HEK293 (cell line): ENCODE results near the gene C1orf35.

ENCODE experiments used
- KLF10 ChIP-seq: fragments of 450-650 bp; IDR thresholded peaks from 2 replicates; pipeline ENCODE4 v1.5.1; 2018; ENCODE audit warnings: missing biosample characterization, mild to moderate bottlenecking, missing genetic modification characterization
- KLF17 ChIP-seq: fragments of 450-650 bp; formaldehyde crosslinking; IDR thresholded peaks from 2 replicates; pipeline ENCODE4 v1.5.1; 2016; ENCODE audit warnings: missing biosample characterization, missing genetic modification characterization
- PBX3 ChIP-seq: sonication (generic); formaldehyde crosslinking; IDR thresholded peaks from 2 replicates; pipeline ENCODE4 v1.8.1; 2022; ENCODE audit warnings: mild to moderate bottlenecking, moderate library complexity, missing genetic modification reagents
- PRDM6 ChIP-seq: fragments of 450-650 bp; formaldehyde crosslinking; IDR thresholded peaks from 2 replicates; pipeline ENCODE4 v1.5.1; 2017; ENCODE audit warnings: missing biosample characterization, missing genetic modification characterization
- REPIN1 ChIP-seq: fragments of 450-650 bp; formaldehyde crosslinking; IDR thresholded peaks from 2 replicates; pipeline ENCODE4 v1.5.1; 2017; ENCODE audit warnings: missing biosample characterization, missing genetic modification characterization, low read depth
- TCF7L2 ChIP-seq: IDR thresholded peaks from 2 replicates; pipeline ENCODE4 v1.6.1; 2011; ENCODE audit warnings: low read depth, mild to moderate bottlenecking, inconsistent platforms, low read length, moderate library complexity, borderline replicate concordance
- YY1 ChIP-seq: fragments of 450-650 bp; formaldehyde crosslinking; IDR thresholded peaks from 2 replicates; pipeline ENCODE4 v1.5.1; 2018; ENCODE audit warnings: missing biosample characterization, missing genetic modification characterization
- ZBTB11 ChIP-seq: fragments of 450-650 bp; formaldehyde crosslinking; conservative IDR thresholded peaks from 2 replicates; pipeline ENCODE4 v1.5.1; 2016; ENCODE audit warnings: low read depth, missing biosample characterization, missing genetic modification characterization
- ZNF133 ChIP-seq: fragments of 450-650 bp; formaldehyde crosslinking; IDR thresholded peaks from 2 replicates; pipeline ENCODE4 v1.5.1; 2016; ENCODE audit warnings: missing biosample characterization, missing genetic modification characterization
- ZNF202 ChIP-seq: fragments of 450-650 bp; formaldehyde crosslinking; IDR thresholded peaks from 2 replicates; pipeline ENCODE4 v1.5.1; 2016; ENCODE audit warnings: missing biosample characterization, missing genetic modification characterization, borderline replicate concordance
- ZNF26 ChIP-seq: fragments of 450-650 bp; formaldehyde crosslinking; IDR thresholded peaks from 2 replicates; pipeline ENCODE4 v1.5.1; 2016; ENCODE audit warnings: missing biosample characterization, missing genetic modification characterization
- ZNF266 ChIP-seq: fragments of 450-650 bp; formaldehyde crosslinking; IDR thresholded peaks from 2 replicates; pipeline ENCODE4 v1.5.1; 2016; ENCODE audit warnings: missing biosample characterization, missing genetic modification characterization, low read depth
- ZNF311 ChIP-seq: fragments of 450-650 bp; formaldehyde crosslinking; IDR thresholded peaks from 2 replicates; pipeline ENCODE4 v1.5.1; 2017; ENCODE audit warnings: missing biosample characterization, missing genetic modification characterization, borderline replicate concordance
- ZNF366 ChIP-seq: fragments of 450-650 bp; formaldehyde crosslinking; conservative IDR thresholded peaks from 2 replicates; pipeline ENCODE4 v1.5.1; 2016; ENCODE audit warnings: missing biosample characterization, missing genetic modification characterization
- ZNF513 ChIP-seq: fragments of 450-650 bp; IDR thresholded peaks from 2 replicates; pipeline ENCODE4 v1.5.1; 2018; ENCODE audit warnings: missing biosample characterization, missing genetic modification characterization
- ZNF514 ChIP-seq: fragments of 450-650 bp; formaldehyde crosslinking; IDR thresholded peaks from 2 replicates; pipeline ENCODE4 v1.5.1; 2016; ENCODE audit warnings: missing biosample characterization, missing genetic modification characterization
- ZNF548 ChIP-seq: fragments of 450-650 bp; formaldehyde crosslinking; IDR thresholded peaks from 2 replicates; pipeline ENCODE4 v1.5.1; 2016; ENCODE audit warnings: missing biosample characterization, missing genetic modification characterization
- ZNF639 ChIP-seq: fragments of 450-650 bp; formaldehyde crosslinking; IDR thresholded peaks from 2 replicates; pipeline ENCODE4 v1.5.1; 2016; ENCODE audit warnings: missing biosample characterization, missing genetic modification characterization
- ZNF670 ChIP-seq: fragments of 450-650 bp; formaldehyde crosslinking; IDR thresholded peaks from 2 replicates; pipeline ENCODE4 v1.5.1; 2016; ENCODE audit warnings: missing biosample characterization, missing genetic modification characterization, low read depth
- ZNF843 ChIP-seq: fragments of 450-650 bp; formaldehyde crosslinking; IDR thresholded peaks from 2 replicates; pipeline ENCODE4 v1.5.1; 2016; ENCODE audit warnings: missing biosample characterization, missing genetic modification characterization
- ZSCAN16 ChIP-seq: fragments of 450-650 bp; formaldehyde crosslinking; IDR thresholded peaks from 2 replicates; pipeline ENCODE4 v1.5.1; 2016; ENCODE audit warnings: missing biosample characterization, missing genetic modification characterization
- ZSCAN4 ChIP-seq: fragments of 450-650 bp; formaldehyde crosslinking; IDR thresholded peaks from 2 replicates; pipeline ENCODE4 v1.5.1; 2017; ENCODE audit warnings: missing biosample characterization, missing genetic modification characterization

C1orf35 gene

GRCh38 chr1:228150461-228151179, 47.5 kb upstream of the C1orf35 start (continued):
- TF ChIP-seq ZNF639 (tag by site-specific recombination) (no peak), KLF17 (tag by site-specific recombination) (peak; percentile 82), ZSCAN16 (tag by site-specific recombination) (no peak), ZNF26 (tag by site-specific recombination) (no peak), REPIN1 (tag by site-specific recombination) (no peak), ZNF366 (no peak), ZNF202 (no peak), PBX3 (CRISPR knock-in tag) (no peak), TCF7L2 (no peak), ZNF266 (no peak), KLF10 (tag by site-specific recombination) (no peak), ZNF311 (tag by site-specific recombination) (no peak), ZNF513 (tag by site-specific recombination) (no peak), ZNF133 (tag by site-specific recombination) (no peak), ZNF670 (tag by site-specific recombination) (no peak), YY1 (tag by site-specific recombination) (no peak), ZBTB11 (tag by site-specific recombination) (no peak), ZSCAN4 (tag by site-specific recombination) (no peak), PRDM6 (no peak), ZNF548 (no peak), ZNF843 (no peak), ZNF514 (tag by site-specific recombination) (no peak)
